HepG2 (cell line): ENCODE data around the gene TUBG1. TPM values are rescaled to one million over a fixed set of nuclear protein-coding genes. Genes with fewer than 3 reads are reported as not detected.

Experiments
- FLYWCH1 ChIP-seq: sonication (generic); formaldehyde crosslinking; IDR thresholded peaks from 2 replicates; pipeline ENCODE4 v1.8.1; 2023; ENCODE audit warnings: mild to moderate bottlenecking, missing genetic modification reagents
- GFI1 ChIP-seq: sonication (generic); formaldehyde crosslinking; IDR thresholded peaks from 2 replicates; pipeline ENCODE4 v1.5.0; 2020; ENCODE audit warnings: missing genetic modification reagents, mild to moderate bottlenecking, borderline replicate concordance
- GTF3A ChIP-seq: sonication (generic); formaldehyde crosslinking; conservative IDR thresholded peaks from 2 replicates; pipeline ENCODE4 v1.4.0; 2020; ENCODE audit warnings: mild to moderate bottlenecking, missing genetic modification reagents
- HMGXB3 ChIP-seq: sonication (generic); formaldehyde crosslinking; IDR thresholded peaks from 2 replicates; pipeline ENCODE4 v1.4.0; 2020; ENCODE audit warnings: missing genetic modification reagents, borderline replicate concordance
- NR0B2 ChIP-seq: sonication (generic); formaldehyde crosslinking; IDR thresholded peaks from 2 replicates; pipeline ENCODE4 v1.4.0; 2020; ENCODE audit warnings: mild to moderate bottlenecking, missing genetic modification reagents
- STAG1 ChIP-seq: sonication (generic); formaldehyde crosslinking; IDR thresholded peaks from 2 replicates; pipeline ENCODE4 v1.4.0; 2020; ENCODE audit warnings: missing genetic modification reagents
- TCF12 ChIP-seq, 2 experiments: fragments of 450-650 bp in 1 of 2; sonication (generic) in 1 of 2; formaldehyde crosslinking in 1 of 2; IDR thresholded peaks; 2 replicates each; pipeline versions ENCODE4 v1.6.1 to v1.8.0; 2017 to 2022; ENCODE audit warnings: antibody characterized with exemption in 1 of 2, mild to moderate bottlenecking in 1 of 2, missing genetic modification reagents in 1 of 2, moderate library complexity in 1 of 2
- ZBTB4 ChIP-seq: sonication (generic); formaldehyde crosslinking; IDR thresholded peaks from 2 replicates; pipeline ENCODE4 v1.4.0; 2020; ENCODE audit warnings: missing genetic modification reagents, mild to moderate bottlenecking, borderline replicate concordance
- ZNF205 ChIP-seq: IDR thresholded peaks from 2 replicates; pipeline ENCODE4 v1.6.1; 2018; ENCODE audit warnings: missing biosample characterization, missing genetic modification reagents
- ZNF253 ChIP-seq: sonication (generic); formaldehyde crosslinking; IDR thresholded peaks from 2 replicates; pipeline ENCODE4 v1.8.0; 2022; ENCODE audit warnings: mild to moderate bottlenecking, missing genetic modification reagents, borderline replicate concordance
- ZNF260 ChIP-seq: sonication (generic); formaldehyde crosslinking; IDR thresholded peaks from 2 replicates; pipeline ENCODE4 v1.4.0; 2020; ENCODE audit warnings: missing genetic modification reagents, low read depth, mild to moderate bottlenecking, borderline replicate concordance
- ZNF704 ChIP-seq: sonication (generic); formaldehyde crosslinking; IDR thresholded peaks from 2 replicates; pipeline ENCODE4 v1.8.1; 2023; ENCODE audit warnings: mild to moderate bottlenecking, inconsistent platforms, moderate library complexity, missing genetic modification reagents, borderline replicate concordance
- polyA plus RNA-seq, 8 experiments: library from polyadenylated mRNA; depleted of rRNA in 3 of 8; stranded (reverse) in 7 of 8; unstranded in 1 of 8; fragments of >200 nt; fragmentation: Illumina TruSeq in 4 of 8; extraction: Trizol in 4 of 8; gene quantifications; 2 replicates each; pipeline versions ENCODE4 v1.2.1 to v1.2.3, GENCODE V29; 2011 to 2016; ENCODE audit warnings: low read depth in 4 of 8, missing spikeins in 1 of 8, mixed read lengths in 1 of 8; ENCODE audit not compliant: insufficient read depth in 1 of 8
- total RNA-seq, 5 experiments: library from RNA; depleted of rRNA; stranded (reverse); fragments of >200 nt; fragmentation: Illumina TruSeq; extraction: Trizol; gene quantifications; 2 replicates each; pipeline ENCODE4 v1.2.3, GENCODE V29; 2016; ENCODE audit warnings: low read depth in 1 of 5
- TF ChIP-seq, protein P1 (sequence below): sonication (generic); formaldehyde crosslinking; conservative IDR thresholded peaks from 2 replicates; pipeline ENCODE4 v1.4.0; 2020; ENCODE audit warnings: missing genetic modification reagents

The TUBG1 gene
- total and polyA plus RNA-seq, 2 of the 13 experiments (the other 11 are each of a cell fraction or from before 2014, with no cell fraction given), result 74.1 to 137 TPM

DNA sequence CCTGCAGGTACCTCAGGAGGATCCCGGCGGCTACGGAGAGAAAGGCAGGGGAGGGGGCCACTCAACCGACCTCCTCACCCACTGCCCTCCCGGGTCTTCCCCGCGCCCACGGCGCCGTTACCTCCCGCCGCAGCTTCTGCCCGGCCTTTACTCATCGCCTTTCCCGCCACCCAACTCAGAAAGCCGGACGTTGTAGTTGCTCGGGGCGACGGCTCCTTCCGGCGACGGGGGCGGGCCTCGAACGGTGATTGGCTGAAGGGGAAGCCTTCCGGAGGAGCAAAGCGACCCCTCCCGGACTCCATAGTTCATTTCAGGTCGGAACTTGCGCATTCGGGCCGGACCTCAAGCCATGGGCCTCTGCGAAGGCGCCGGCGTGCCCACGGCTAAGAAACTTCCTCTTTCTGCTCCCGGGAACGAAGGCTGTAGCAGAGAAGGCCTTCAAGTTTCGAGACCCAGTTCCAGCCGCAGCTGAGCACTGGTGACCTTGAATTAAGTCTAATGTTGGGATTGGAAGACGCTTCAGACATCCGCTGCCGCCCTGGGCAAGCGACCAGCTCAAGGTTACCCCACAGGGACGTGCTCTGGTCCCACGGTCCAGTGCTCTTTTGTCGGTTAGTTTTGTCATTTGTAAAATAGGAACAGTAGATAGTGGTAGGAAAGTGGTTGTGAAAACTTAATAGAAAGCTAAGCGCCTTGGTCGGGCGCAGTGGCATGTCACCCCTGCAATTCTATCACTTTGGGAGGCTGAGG is 31.8 kb upstream of the TUBG1 start, which contains the start of gene PSMC3IP (continued):
- peak; percentile 95 for TF ChIP-seq HMGXB3 (CRISPR knock-in tag)
- TF ChIP-seq ZNF704 (CRISPR knock-in tag), result peak; percentile 67; the same call in 1 of the 2 replicates
- TF ChIP-seq GTF3A, result no peak
- TF ChIP-seq NR0B2 (CRISPR knock-in tag), result peak; percentile 29; the same call in 1 of the 2 replicates
- peak; percentile 24 for TF ChIP-seq STAG1 (CRISPR knock-in tag)
- no peak; the same call in 1 of the 2 replicates for TF ChIP-seq ZNF260 (CRISPR knock-in tag)
- peak; percentile 80; the same call in 1 of the 2 replicates for TF ChIP-seq ZBTB4 (CRISPR knock-in tag)
- TF ChIP-seq, protein P1, sequence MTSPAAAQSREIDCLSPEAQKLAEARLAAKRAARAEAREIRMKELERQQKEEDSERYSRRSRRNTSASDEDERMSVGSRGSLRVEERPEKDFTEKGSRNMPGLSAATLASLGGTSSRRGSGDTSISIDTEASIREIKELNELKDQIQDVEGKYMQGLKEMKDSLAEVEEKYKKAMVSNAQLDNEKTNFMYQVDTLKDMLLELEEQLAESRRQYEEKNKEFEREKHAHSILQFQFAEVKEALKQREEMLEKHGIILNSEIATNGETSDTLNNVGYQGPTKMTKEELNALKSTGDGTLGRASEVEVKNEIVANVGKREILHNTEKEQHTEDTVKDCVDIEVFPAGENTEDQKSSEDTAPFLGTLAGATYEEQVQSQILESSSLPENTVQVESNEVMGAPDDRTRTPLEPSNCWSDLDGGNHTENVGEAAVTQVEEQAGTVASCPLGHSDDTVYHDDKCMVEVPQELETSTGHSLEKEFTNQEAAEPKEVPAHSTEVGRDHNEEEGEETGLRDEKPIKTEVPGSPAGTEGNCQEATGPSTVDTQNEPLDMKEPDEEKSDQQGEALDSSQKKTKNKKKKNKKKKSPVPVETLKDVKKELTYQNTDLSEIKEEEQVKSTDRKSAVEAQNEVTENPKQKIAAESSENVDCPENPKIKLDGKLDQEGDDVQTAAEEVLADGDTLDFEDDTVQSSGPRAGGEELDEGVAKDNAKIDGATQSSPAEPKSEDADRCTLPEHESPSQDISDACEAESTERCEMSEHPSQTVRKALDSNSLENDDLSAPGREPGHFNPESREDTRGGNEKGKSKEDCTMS (CRISPR knock-in tag), result 0 out of 2 replicates have a peak, but pooled peaks have one; percentile 66
- peak; percentile 65; the same call in 1 of the 2 replicates for TF ChIP-seq GFI1 (CRISPR knock-in tag)
- no peak for TF ChIP-seq FLYWCH1 (CRISPR knock-in tag)
- no peak for TF ChIP-seq TCF12 (IDR thresholded peaks at IDR 0.05)
- TF ChIP-seq TCF12 (CRISPR knock-in tag; IDR thresholded peaks at IDR 0.05), result peak; percentile 66; the same call in 1 of the 2 replicates
- TF ChIP-seq ZNF253 (CRISPR knock-in tag), result peak; percentile 31; the same call in 1 of the 2 replicates
- peak; percentile 64; the same call in 1 of the 2 replicates for TF ChIP-seq ZNF205 (CRISPR knock-in tag)
